H1 (cell line): ENCODE results near the gene PKD1L1. TPM values are rescaled to one million over a fixed set of nuclear protein-coding genes. Genes with fewer than 3 reads are reported as not detected.
A peak's percentile ranks its signal among the peaks of the same experiment; 100 is the strongest.

ENCODE experiments used
- CTCF ChIA-PET: fragments of 300-600 bp; sonication (Branson Sonifier 250); formaldehyde crosslinking; loops from one replicate; lab custom pipeline; 2021; ENCODE audit not compliant: partially characterized antibody; lab: Charles Lee
- POLR2A ChIA-PET: fragments of 300-600 bp; sonication (Branson Sonifier 250); formaldehyde crosslinking; loops from one replicate; lab custom pipeline; 2021; ENCODE audit warnings: inconsistent platforms; ENCODE audit not compliant: partially characterized antibody; lab: Charles Lee
- DNase-seq, 2 experiments: peaks; one replicate each; pipeline versions ENCODE4 v3.0.0 to v3.0.0-alpha.2; 2010 to 2022; ENCODE audit warnings: low spot score in 2 of 2, low read depth in 1 of 2, mixed read lengths in 1 of 2
- FAIRE-seq: peaks from 2 replicates; lab custom pipeline; 2011; peaks lifted over from hg19 to GRCh38; lab: Jason Lieb, UNC
- H2AFZ ChIP-seq: 2 replicates; pipeline ENCODE4 v1.8.1; 2012; ENCODE audit warnings: low read length, inconsistent platforms
- H2AK5ac ChIP-seq: 2 replicates; pipeline ENCODE4 v1.6.1; 2013; ENCODE audit warnings: low read depth, low read length
- H2BK120ac ChIP-seq: replicated peaks from 2 replicates; pipeline ENCODE3; 2013; ENCODE audit warnings: low read depth, low read length, inconsistent platforms
- H2BK12ac ChIP-seq: 2 replicates; pipeline ENCODE4 v1.6.1; 2013; ENCODE audit warnings: low read depth, low read length
- H2BK15ac ChIP-seq: 2 replicates; pipeline ENCODE4 v1.6.1; 2013; ENCODE audit warnings: low read length
- H2BK20ac ChIP-seq: 2 replicates; pipeline ENCODE4 v1.6.1; 2013; ENCODE audit warnings: low read length
- H2BK5ac ChIP-seq: 2 replicates; pipeline ENCODE4 v1.6.1; 2013; ENCODE audit warnings: low read depth, low read length
- H3K14ac ChIP-seq: 2 replicates; pipeline ENCODE4 v1.6.1; 2013; ENCODE audit warnings: inconsistent platforms; ENCODE audit not compliant: insufficient read length
- H3K18ac ChIP-seq: 2 replicates; pipeline ENCODE4 v1.6.1; 2013; ENCODE audit warnings: low read length; ENCODE audit errors: extremely low read depth
- H3K23ac ChIP-seq: 2 replicates; pipeline ENCODE4 v1.6.1; 2013; ENCODE audit warnings: inconsistent platforms; ENCODE audit not compliant: insufficient read length
- H3K23me2 ChIP-seq: 2 replicates; pipeline ENCODE4 v1.6.1; 2013; ENCODE audit warnings: low read depth, low read length
- H3K27ac ChIP-seq: 2 replicates; pipeline ENCODE4 v1.6.1; 2011; ENCODE audit warnings: low read depth, low read length, inconsistent platforms
- H3K27me3 ChIP-seq, 4 experiments: replicated peaks in 1 of 4; 1 replicate in 1 of 4; 2 replicates in 3 of 4; pipeline versions ENCODE4 v1.6.1 to v1.8.1; 2011 to 2013; ENCODE audit warnings: low read length in 3 of 4, mild to moderate bottlenecking in 3 of 4, inconsistent platforms in 2 of 4, mixed read lengths in 2 of 4, moderate library complexity in 1 of 4; ENCODE audit not compliant: control insufficient read depth in 3 of 4, insufficient read depth in 3 of 4; ENCODE audit errors: extremely low read depth in 1 of 4
- H3K36me3 ChIP-seq, 4 experiments: 2 replicates each; pipeline versions ENCODE4 v1.6.1 to v1.8.1; 2011 to 2013; ENCODE audit warnings: mild to moderate bottlenecking in 4 of 4, low read length in 3 of 4, moderate library complexity in 2 of 4, control low read depth in 1 of 4, inconsistent platforms in 1 of 4; ENCODE audit not compliant: insufficient read depth in 4 of 4, control insufficient read depth in 2 of 4
- H3K4ac ChIP-seq: replicated peaks from 2 replicates; pipeline ENCODE3; 2013; ENCODE audit warnings: low read length, low read depth, mixed read lengths, inconsistent platforms; ENCODE audit not compliant: insufficient read length
- H3K4me1 ChIP-seq, 4 experiments: replicated peaks in 1 of 4; 1 replicate in 1 of 4; 2 replicates in 3 of 4; pipeline versions ENCODE4 v1.6.1 to v1.8.1; 2011 to 2013; ENCODE audit warnings: low read length in 3 of 4, inconsistent platforms in 2 of 4, mixed read lengths in 1 of 4; ENCODE audit not compliant: insufficient read depth in 4 of 4, control insufficient read depth in 3 of 4
- H3K4me2 ChIP-seq, 2 experiments: 2 replicates each; pipeline versions ENCODE4 v1.6.1 to v1.8.1; 2011 to 2013; ENCODE audit warnings: low read depth in 2 of 2, low read length in 2 of 2, control low read depth in 1 of 2, inconsistent platforms in 1 of 2, mild to moderate bottlenecking in 1 of 2; ENCODE audit not compliant: insufficient read depth in 1 of 2
- H3K4me3 ChIP-seq, 4 experiments: fragments of 200-600, 300-600 bp in 1 of 4; sonication (generic), shearing (Covaris generic), sonication (Bioruptor Twin) in 1 of 4; 2 replicates each; pipeline versions ENCODE4 v1.5.1 to v1.8.1; 2011 to 2016; ENCODE audit warnings: low read length in 4 of 4, low read depth in 3 of 4, control low read depth in 2 of 4, inconsistent platforms in 2 of 4, mild to moderate bottlenecking in 2 of 4, mixed read lengths in 1 of 4, moderate library complexity in 1 of 4; ENCODE audit not compliant: insufficient read depth in 2 of 4; ENCODE audit errors: extremely low read depth in 1 of 4
- H3K56ac ChIP-seq: replicated peaks from 2 replicates; pipeline ENCODE3; 2013; ENCODE audit warnings: low read depth, mild to moderate bottlenecking, mixed read lengths, low read length, inconsistent platforms; ENCODE audit not compliant: insufficient read length
- H3K79me1 ChIP-seq: 2 replicates; pipeline ENCODE4 v1.6.1; 2013; ENCODE audit warnings: low read depth, low read length, control low read depth
- H3K79me2 ChIP-seq, 2 experiments: 2 replicates each; pipeline versions ENCODE4 v1.6.1 to v1.8.1; 2012 to 2013; ENCODE audit warnings: low read length in 2 of 2, mild to moderate bottlenecking in 2 of 2, inconsistent platforms in 1 of 2; ENCODE audit not compliant: insufficient read depth in 2 of 2, control insufficient read depth in 1 of 2
- H3K9ac ChIP-seq, 4 experiments: replicated peaks in 1 of 4; 1 replicate in 1 of 4; 2 replicates in 3 of 4; pipeline versions ENCODE4 v1.6.1 to v1.8.1; 2011 to 2013; ENCODE audit warnings: low read depth in 3 of 4, low read length in 3 of 4, control low read depth in 2 of 4, mild to moderate bottlenecking in 2 of 4, moderate library complexity in 2 of 4, inconsistent platforms in 1 of 4; ENCODE audit errors: extremely low read depth in 1 of 4
- H3K9me3 ChIP-seq, 2 experiments: 2 replicates each; pipeline versions ENCODE4 v1.6.1 to v1.8.1; 2012 to 2013; ENCODE audit warnings: mild to moderate bottlenecking in 2 of 2, moderate library complexity in 2 of 2, control low read depth in 1 of 2, inconsistent platforms in 1 of 2, low read depth in 1 of 2, low read length in 1 of 2, mixed read lengths in 1 of 2; ENCODE audit not compliant: insufficient read depth in 2 of 2
- H4K20me1 ChIP-seq, 2 experiments: replicated peaks in 1 of 2; 2 replicates each; pipeline versions ENCODE3 to v1.8.1; 2011 to 2013; ENCODE audit warnings: inconsistent platforms in 2 of 2, low read length in 2 of 2, mild to moderate bottlenecking in 1 of 2; ENCODE audit not compliant: insufficient read depth in 2 of 2, control insufficient read depth in 1 of 2
- H4K5ac ChIP-seq: 2 replicates; pipeline ENCODE4 v1.6.1; 2013; ENCODE audit warnings: low read length, low read depth, mixed read lengths, inconsistent platforms; ENCODE audit not compliant: insufficient read length
- H4K8ac ChIP-seq: 2 replicates; pipeline ENCODE4 v1.8.0; 2013; ENCODE audit warnings: mild to moderate bottlenecking, moderate library complexity, low read length, inconsistent platforms; ENCODE audit not compliant: insufficient read depth; ENCODE audit errors: extremely low read depth
- H4K91ac ChIP-seq: replicated peaks from 2 replicates; pipeline ENCODE3; 2013; ENCODE audit warnings: low read length, mixed read lengths, inconsistent platforms; ENCODE audit not compliant: insufficient read length
- ASH2L ChIP-seq: fragments of 200-600, 300-600 bp; sonication (generic); IDR thresholded peaks from one replicate; pipeline ENCODE4 v1.7.1; 2017; ENCODE audit warnings: low read length
- CBX5 ChIP-seq: fragments of 300-800, 300-1000 bp; sonication (generic); IDR thresholded peaks from 2 replicates; pipeline ENCODE4 v1.7.1; 2016; ENCODE audit warnings: antibody characterized with exemption, low read length, low read depth
- E2F6 ChIP-seq: IDR thresholded peaks from 2 replicates; pipeline ENCODE4 v1.6.1; 2012; ENCODE audit warnings: inconsistent platforms
- KDM1A ChIP-seq: fragments of 200-600, 300-600 bp; sonication (generic); IDR thresholded peaks from 2 replicates; pipeline ENCODE4 v1.7.1; 2016; ENCODE audit warnings: mild to moderate bottlenecking, low read length, borderline replicate concordance
- MAX ChIP-seq: IDR thresholded peaks from 2 replicates; pipeline ENCODE4 v1.6.1; 2012; ENCODE audit warnings: inconsistent platforms
- TAF1 ChIP-seq: IDR thresholded peaks from 2 replicates; pipeline ENCODE4 v1.6.1; 2011; ENCODE audit warnings: mild to moderate bottlenecking, low read depth, low read length
- ZNF274 ChIP-seq: IDR thresholded peaks from 2 replicates; pipeline ENCODE4 v1.7.0; 2012; ENCODE audit warnings: low read length, borderline replicate concordance; ENCODE audit errors: extremely low read depth
- WGBS, 2 experiments: shearing (Covaris generic) in 1 of 2; methylation state at CpG; one replicate each; pipeline versions ENCODE4 v1.1.6 to v1.1.7; 2013 to 2015; ENCODE audit warnings: low lambda C conversion rate in 2 of 2, mixed read lengths in 2 of 2, inconsistent platforms in 1 of 2, low coverage in 1 of 2, missing lambda C conversion rate in 1 of 2; ENCODE audit not compliant: insufficient replicate concordance in 2 of 2, insufficient coverage in 1 of 2, insufficient read length in 1 of 2; ENCODE audit errors: extremely low coverage in 1 of 2, missing lambda C conversion rate in 1 of 2; 5-methylcytosine and 5-hydroxymethylcytosine counted together
- polyA plus RNA-seq, 7 experiments: library from polyadenylated mRNA; depleted of rRNA in 3 of 7; stranded (reverse) in 5 of 7; unstranded in 2 of 7; fragments of >200 nt in 5 of 7; fragments of 200-250 nt in 2 of 7; gene quantifications; 1 replicate in 5 of 7; 2 replicates in 1 of 7; 4 replicates in 1 of 7; pipeline versions ENCODE4 v1.2.1 to v1.2.3, GENCODE V29; 2011 to 2013; ENCODE audit warnings: missing spikeins in 2 of 7, mixed read lengths in 2 of 7
- total RNA-seq: library from RNA; stranded (reverse); fragmentation: NEBNext Ultra II Directional; extraction: Animal tissue kit (Norgen Biotek cat#: 25700); gene quantifications from 2 replicates; pipeline ENCODE4 v1.2.1, GENCODE V29; 2021

The PKD1L1 gene
- total and polyA plus RNA-seq, 2 of the 8 experiments (the other 6 are each of a cell fraction or from before 2014, with no cell fraction given), result 0.22 to 0.35 TPM

- Histone ChIP-seq H2BK5ac (no peak overlapping the region), H4K8ac (peak overlapping the region; percentile 84), H3K4ac (no peak overlapping the region), H3K36me3 (no peaks in the 10 kb centered on the region), H2BK120ac (no peak overlapping the region), H3K23me2 (no peaks in the 10 kb centered on the region), H3K9ac (no peak overlapping the region), H3K27ac (no peak overlapping the region), H3K56ac (no peak overlapping the region), H3K23ac (no peak overlapping the region), H4K5ac (no peak overlapping the region), H2BK20ac (peak overlapping the region; percentile 56; the same call in 1 of the 2 replicates), H2AK5ac (no peak overlapping the region), H2BK15ac (no peak overlapping the region), H3K4me3 (peak overlapping the region in 1 of 4 experiments; percentile 33; a peak in 1 of 8 replicates), H3K4me1 (peaks cover 0 to 10% (median 6%) of the 10 kb centered on the region in 4 experiments; a peak in 5 of 7 replicates), H3K4me2 (peak overlapping the region; percentile 5 to 45; a peak in 3 of 4 replicates), H3K9me3 (no peaks in the 10 kb centered on the region), H2AFZ (peak overlapping the region; percentile 60), H3K14ac (no peak overlapping the region), H2BK12ac (no peak overlapping the region), H3K79me1 (no peaks in the 10 kb centered on the region), H3K27me3 (no peaks in the 10 kb centered on the region), H4K91ac (peak overlapping the region; percentile 60), H3K79me2 (no peaks in the 10 kb centered on the region), H4K20me1 (no peaks in the 10 kb centered on the region), H3K18ac (no peak overlapping the region)
- POLR2A ChIA-PET, result interaction anchor here (1.3 kb wide), 1 partner anchor 10 kb away, joined by 3 read pairs; no protein-coding TSS in a partner anchor
- TF ChIP-seq TAF1, result 0 out of 2 replicates have a peak, but pooled peaks have one; percentile 12
- TF ChIP-seq CBX5, result no peak
- no peak for TF ChIP-seq KDM1A
- peak; percentile 34 for TF ChIP-seq ASH2L
- TF ChIP-seq MAX, result peak; percentile 79
- TF ChIP-seq ZNF274, result no peak
- peak; percentile 81 for TF ChIP-seq E2F6
- 54% methylated on average over 22 of the region's 25 CpGs; no CpG with 5 or more reads in 1 of the 2 experiments for WGBS, 2 experiments
- FAIRE-seq (no peak), DNase-seq (peak in 1 of 2 experiments; percentile 67)
- CTCF ChIA-PET, result interaction anchor here (1.0 kb wide), 1 partner anchor 164 kb away, joined by 3 read pairs; no protein-coding TSS in a partner anchor
Observed at GRCh38 chr7:47743965-47744591, 204.2 kb downstream of the PKD1L1 start.
